NCI-H1930 (cell line): ENCODE measurements around the gene ANO2.
A peak's percentile ranks its signal among the peaks of the same experiment; 100 is the strongest.
"Not testable (repeated sequence)": the region's sequence is repeated elsewhere in the genome, so short reads cannot be mapped to it uniquely, and the experiment has no call there.

Source experiments
- DNase-seq, 2 experiments: peaks; one replicate each; lab custom pipeline; 2025; lab: John Stamatoyannopoulos, UW

The ANO2 gene

GRCh38 chr12:5818877-5819276, 126.2 kb downstream of the ANO2 start:
- not testable (repeated sequence) for DNase-seq

DNA sequence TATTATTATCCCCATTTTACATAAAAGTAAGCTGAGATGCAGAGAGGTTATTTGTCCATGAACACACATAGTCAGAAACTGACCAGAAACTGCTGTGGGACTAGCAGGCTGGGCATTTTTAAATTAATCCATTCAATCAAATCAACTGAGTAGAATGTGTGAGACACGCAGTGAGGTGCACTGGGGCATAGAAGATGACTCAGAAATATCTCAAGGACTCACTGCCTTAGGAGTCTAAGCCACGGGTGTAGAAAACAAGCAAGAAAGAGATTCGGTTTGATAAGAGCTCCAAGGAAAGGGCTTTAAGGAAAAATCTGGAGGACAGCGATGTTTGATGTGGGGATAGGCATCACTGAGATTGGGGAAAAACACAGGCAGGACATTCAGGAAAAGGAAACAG, 127.8 kb downstream of the ANO2 start:
- no peak for DNase-seq

GRCh38 chr12:5809586-5809985, 135.5 kb downstream of the ANO2 start:
- DNase-seq: no peak

DNA sequence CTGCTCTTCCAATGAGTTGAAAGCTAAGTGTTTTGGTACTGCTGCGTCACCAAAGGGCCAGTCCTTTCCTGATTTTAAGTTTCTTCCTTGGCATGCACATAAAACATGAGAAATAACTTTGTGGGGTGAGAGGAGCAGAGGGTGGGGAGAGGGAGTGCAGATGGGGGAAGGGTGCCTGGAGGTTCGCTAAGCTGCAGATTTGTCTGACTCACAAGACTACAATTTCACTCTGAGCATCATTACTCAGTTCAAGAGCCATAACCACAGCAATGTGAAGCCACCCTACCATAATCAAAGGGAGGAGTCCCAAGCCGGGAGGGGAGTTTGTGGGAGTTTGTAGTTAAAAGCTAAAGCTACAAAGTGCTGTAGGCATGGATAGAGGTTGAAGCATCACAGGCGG, 136.1 kb downstream of the ANO2 start:
- DNase-seq: no peak

DNA sequence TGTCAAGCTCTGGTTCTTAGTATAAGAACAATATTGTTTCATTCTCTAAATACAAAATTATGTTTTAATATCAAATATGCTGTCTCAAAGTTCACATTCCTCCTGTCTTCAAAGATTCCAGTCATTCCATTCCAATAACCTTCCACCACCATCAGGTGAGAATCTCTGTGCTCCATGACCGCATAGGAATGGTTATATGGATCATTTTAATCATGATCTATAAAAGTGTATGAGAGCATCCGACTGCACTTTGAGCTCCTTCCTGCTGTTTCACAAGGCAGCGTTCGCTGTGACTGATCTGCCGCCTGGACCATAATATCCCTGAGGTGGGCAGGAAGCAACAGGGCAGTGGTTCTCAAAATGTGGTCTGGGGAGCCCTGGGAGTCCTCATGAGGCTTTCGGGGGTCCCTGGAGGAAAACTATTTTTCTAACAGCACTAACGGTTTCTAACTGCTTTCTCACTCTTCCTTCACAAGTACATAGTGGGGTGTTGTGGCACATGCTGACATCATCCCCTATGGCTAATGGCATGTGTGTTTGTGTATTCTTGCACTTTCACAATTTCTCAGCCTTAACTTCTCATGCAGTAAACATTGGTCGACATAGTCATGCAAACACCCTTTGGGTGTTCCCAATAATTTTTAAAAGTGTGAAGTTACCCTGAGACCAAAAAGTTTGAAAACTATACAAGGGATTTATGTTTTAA, 137.4 kb downstream of the ANO2 start:
- DNase-seq: no peak

GRCh38 chr12:5807090-5807414, 138.0 kb downstream of the ANO2 start:
- DNase-seq: no peak

DNA sequence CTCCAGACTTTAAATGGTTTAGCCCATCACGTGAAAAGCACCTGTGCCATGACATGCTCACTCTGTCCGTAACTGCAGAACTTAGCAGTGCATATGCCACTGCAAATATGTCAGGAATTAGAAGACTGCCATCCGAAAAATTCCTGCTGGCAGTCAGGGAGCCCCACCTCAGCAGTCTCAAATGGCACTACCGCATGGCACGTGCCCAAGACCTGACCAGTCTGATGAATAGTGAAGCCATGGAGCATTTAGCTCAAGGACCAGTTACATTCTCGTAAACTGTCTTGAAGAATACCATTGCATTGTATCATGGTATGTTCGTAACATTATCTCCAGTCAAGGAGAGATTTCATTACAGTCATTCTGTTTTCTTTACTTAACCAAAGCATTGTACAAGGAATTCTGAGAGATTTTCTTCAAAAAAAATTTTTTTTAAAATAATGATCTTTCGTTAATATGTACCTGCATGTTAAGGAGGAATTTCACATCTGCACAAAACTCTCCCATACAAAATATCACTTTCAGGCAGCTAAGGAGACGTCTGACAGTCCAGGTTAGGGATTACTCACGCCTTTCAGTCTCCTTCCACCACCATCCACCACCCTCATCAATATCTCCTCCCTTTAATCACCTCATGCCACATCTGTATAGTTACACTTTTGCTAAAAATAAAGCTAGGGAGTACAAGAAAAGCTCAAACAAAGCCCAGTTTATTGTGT, 138.5 kb downstream of the ANO2 start:
- no peak for DNase-seq

- no peak for DNase-seq
Measured at GRCh38 chr12:5803532-5803931, 141.5 kb downstream of the ANO2 start.

DNA sequence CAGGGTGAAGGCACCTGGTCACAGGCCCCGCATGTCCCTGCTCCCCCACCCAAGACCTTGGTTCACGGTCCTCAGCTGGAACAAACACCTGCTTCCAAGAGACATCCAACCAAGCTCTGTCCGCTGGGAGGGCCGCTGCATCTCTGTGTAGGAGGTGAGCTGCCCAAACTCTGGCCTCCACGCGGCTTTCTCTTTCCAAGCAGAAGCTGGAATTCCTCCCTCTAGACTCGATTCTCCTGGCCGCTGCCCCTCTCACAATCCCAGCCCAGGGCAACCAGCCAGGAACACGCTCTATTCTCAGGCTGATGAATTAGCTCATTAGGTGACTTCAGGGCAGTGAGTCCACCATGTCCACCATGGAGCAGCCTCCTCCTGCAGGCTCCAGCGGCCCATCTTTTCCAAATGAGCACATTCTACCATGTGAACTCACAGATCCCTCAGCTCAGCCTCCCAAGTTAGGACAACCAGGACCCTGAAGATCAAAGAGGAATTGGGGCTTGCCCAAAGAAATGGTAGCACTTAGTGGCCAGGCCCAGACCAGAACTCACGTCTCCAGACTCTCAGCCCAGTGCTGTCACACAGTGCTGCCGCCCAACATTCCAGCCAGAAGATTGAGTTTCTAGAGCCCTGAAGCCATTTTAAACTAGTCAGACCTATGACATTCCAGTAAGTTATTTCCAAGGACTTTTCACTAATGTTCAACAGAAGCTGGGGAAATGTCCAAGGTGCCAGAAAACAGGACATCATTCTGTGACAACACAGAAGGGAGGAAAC, 146.6 kb downstream of the ANO2 start:
- no peak for DNase-seq

GRCh38 chr12:5797661-5798060, 147.4 kb downstream of the ANO2 start:
- no peak for DNase-seq

- no peak for DNase-seq
Measured at GRCh38 chr12:5796959-5797225, 148.2 kb downstream of the ANO2 start.

- DNase-seq: peak in 1 of 2 experiments; percentile 11
Measured at GRCh38 chr12:5796171-5796958, 148.7 kb downstream of the ANO2 start.

DNA sequence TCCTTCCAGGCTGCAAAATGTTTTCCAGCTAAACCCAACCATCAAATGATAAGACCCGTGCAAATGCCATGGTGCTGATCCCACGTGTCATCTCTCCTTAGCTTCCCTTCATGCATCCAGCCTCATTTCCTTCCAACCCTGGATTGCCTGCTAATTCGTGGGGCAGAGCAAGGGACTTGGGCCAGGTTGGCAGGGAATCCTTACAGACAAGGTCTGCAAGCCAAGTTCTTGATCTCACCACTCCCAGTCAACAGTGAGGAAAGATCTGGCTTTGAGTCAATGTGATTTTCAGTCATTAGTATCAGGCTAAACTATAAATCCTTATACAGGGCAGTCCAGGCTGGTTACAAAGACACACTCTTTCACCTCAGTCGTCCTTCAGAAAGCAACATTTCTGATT, 150.9 kb downstream of the ANO2 start:
- DNase-seq: no peak

DNA sequence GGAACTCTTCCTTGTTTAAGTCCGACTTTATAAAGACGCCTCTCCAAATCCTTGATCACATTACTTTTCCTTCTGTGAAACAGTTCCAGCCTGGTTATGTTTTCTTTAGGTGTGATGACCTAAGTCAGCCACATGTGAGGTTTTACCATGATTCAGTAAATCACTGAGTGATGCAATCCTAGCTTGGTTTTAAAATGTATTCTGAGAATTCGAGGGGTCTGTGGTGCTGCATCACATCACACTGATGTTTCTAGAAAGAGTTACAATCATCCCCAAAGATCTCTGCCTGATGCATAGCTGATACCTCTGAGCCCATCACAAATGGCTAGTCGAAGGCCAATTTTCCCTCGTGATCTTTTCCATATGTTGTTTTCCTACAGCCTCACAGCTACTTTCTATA, 152.7 kb downstream of the ANO2 start:
- no peak for DNase-seq

- no peak for DNase-seq
Measured at GRCh38 chr12:5789469-5789968, 155.5 kb downstream of the ANO2 start.

DNA sequence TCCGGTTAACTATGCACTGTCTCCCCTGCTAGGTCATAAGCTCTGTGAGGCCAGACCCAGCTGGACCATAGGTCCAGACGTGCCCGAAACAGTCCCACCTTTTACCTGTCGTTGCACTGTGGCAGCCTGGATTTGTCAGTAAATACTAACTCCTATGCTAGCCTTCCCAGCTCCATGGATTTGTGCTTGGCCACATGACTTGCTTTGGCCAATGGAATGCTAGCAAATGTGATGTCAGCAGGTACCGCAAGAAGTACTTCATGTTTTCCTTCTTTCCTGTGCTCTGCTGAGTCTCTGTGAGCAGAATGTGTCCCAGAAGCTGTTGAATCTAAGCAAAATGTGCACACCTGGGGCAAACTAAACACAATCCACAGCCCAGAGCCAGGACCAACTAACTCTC, 157.2 kb downstream of the ANO2 start:
- no peak for DNase-seq

- DNase-seq: no peak
Measured at GRCh38 chr12:5785601-5786000, 159.5 kb downstream of the ANO2 start.

DNA sequence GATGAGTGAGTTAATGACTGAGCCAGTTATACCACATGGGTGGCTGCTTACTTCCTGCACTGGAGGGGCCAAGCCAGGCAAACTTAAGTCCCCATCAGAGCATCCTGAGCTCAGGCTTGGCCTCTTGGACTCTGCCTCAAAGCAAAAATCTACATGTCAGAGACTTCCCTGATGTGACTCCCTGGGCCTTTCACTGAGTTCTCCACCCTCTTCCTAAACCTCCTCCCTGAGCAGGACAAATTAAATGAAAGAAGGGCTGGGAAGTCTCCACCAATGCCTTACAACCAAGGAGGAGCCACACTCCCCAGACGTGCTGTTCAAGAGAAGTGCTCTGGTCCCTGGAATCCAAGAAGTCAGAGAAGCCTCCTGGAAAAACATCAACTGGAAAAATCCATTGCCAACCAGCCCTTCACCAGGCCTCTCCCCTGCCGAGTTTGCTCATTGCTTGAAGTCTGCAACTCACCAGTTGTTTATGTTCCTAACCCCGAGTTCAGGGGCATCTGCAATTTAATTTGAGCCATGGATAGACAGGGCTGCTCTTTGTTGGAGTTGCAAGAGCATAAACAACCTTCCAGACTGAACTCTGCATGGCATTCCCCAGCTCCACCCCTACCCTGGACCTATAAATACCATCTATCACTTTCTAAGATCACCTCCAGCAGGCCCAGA, 160.5 kb downstream of the ANO2 start:
- DNase-seq: no peak

DNA sequence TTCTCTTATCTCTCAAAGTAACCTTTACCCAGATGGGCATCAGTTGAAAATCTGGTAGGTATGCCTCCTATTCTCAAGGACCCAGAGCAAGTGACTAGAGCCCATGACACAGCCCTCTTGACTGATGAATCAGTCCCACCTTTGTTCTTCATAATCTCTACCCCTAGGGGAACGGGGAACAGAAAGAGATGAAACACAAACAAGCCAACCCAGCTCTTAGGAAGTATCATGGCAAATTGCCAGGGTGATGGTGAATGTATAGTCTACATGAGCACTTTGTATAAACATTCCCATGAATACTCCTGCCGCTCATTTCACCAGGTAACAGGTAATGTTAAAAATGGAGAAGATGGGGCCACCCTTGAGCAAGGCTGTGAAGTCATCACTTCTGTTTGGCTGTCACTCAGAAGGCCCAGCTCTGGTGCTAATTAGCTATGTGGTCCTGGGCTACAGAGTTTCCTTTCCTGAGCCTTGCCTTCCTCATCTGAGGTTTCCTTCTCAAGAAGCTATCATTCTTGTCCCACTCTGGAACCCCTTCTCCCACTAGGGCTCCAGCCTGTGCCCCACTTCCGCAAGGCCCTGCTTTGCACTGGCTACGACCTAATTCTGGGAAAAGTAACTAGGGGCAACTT, 161.7 kb downstream of the ANO2 start:
- no peak for DNase-seq

- DNase-seq: no peak
Measured at GRCh38 chr12:5780536-5780935, 164.5 kb downstream of the ANO2 start.

DNA sequence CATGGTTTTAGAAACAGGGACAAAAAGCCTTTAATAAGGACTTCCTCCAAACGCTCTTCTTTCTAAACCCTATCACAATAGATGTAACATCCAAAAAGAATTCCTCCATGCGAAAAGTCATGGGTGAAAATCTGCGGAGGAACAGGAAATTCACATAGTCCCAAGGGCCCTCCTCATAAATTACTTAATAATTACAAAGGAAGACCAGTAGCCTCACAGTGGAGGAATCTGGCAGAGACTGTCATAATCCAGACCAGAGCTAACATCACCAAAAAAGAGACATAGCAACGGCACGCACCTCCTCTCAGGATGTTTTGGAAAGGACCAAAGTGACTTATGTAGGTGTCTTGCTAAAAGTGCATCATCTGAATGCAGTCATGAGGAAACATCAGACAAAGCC, 165.7 kb downstream of the ANO2 start:
- DNase-seq: no peak
